Choroid plexus epithelial cell (primary cell): ENCODE data around the gene TTI1.

ENCODE experiments used
- DNase-seq: peaks from one replicate; pipeline ENCODE4 v3.0.0-alpha.2; 2010; ENCODE audit warnings: low read depth
- H3K4me3 ChIP-seq: 2 replicates; pipeline ENCODE4 v1.5.1; 2011; ENCODE audit warnings: low read depth, mild to moderate bottlenecking, control low read depth, low read length, moderate library complexity
- CTCF ChIP-seq: conservative IDR thresholded peaks from 2 replicates; pipeline ENCODE4 v1.5.1; 2011; ENCODE audit warnings: low read depth, mild to moderate bottlenecking, control low read depth, inconsistent platforms, low read length, moderate library complexity

The TTI1 gene

GRCh38 chr20:38063911-38064530, 30.8 kb upstream of the TTI1 start:
- no peak overlapping the region for H3K4me3 ChIP-seq
- TF ChIP-seq CTCF, result no peak
- DNase-seq, result no peak

- no peak overlapping the region for H3K4me3 ChIP-seq
- DNase-seq, result no peak
- TF ChIP-seq CTCF, result no peak
Measured at GRCh38 chr20:38062890-38063289, 29.6 kb upstream of the TTI1 start.

- no peak for DNase-seq
- TF ChIP-seq CTCF, result no peak
Measured at GRCh38 chr20:38061109-38061508, 27.9 kb upstream of the TTI1 start.

GRCh38 chr20:38060536-38060935, 27.3 kb upstream of the TTI1 start:
- DNase-seq, result peak; percentile 85
- H3K4me3 ChIP-seq, result no peak overlapping the region
- TF ChIP-seq CTCF, result no peak

More at GRCh38 chr20:38061109-38061508, 27.9 kb upstream of the TTI1 start:
- no peak overlapping the region for H3K4me3 ChIP-seq

- no peak overlapping the region for H3K4me3 ChIP-seq
- no peak for DNase-seq
- no peak for TF ChIP-seq CTCF
Measured at GRCh38 chr20:38059832-38060231, 26.6 kb upstream of the TTI1 start.

GRCh38 chr20:38057351-38057972, 24.2 kb upstream of the TTI1 start:
- peak; percentile 78 for DNase-seq
- no peak overlapping the region for H3K4me3 ChIP-seq
- TF ChIP-seq CTCF, result peak; percentile 92

GRCh38 chr20:38055848-38056247, 22.6 kb upstream of the TTI1 start:
- TF ChIP-seq CTCF, result no peak
- H3K4me3 ChIP-seq, result no peak overlapping the region
- DNase-seq, result no peak
